Measurements from ENCODE around the gene FLAD1.

- TF ChIP-seq POLR2AphosphoS5 (IDR thresholded peaks at IDR 0.05) (peak in 3 of 4 donors; percentile 68 to 75 (median 74)), CTCF (IDR thresholded peaks at IDR 0.05) (no peak), EP300 (IDR thresholded peaks at IDR 0.05) (no peak), POLR2A (IDR thresholded peaks at IDR 0.05) (peak in 1 of 2 donors; percentile 32)
These were observed at the start of gene FLAD1 for GRCh38 chr1:154982897-154983648.
